Mammary epithelial cell (primary cell): Measurements from ENCODE around the gene FBLN5.

Experiments
- EZH2 ChIP-seq: IDR thresholded peaks from 2 replicates; pipeline ENCODE4 v1.6.1; 2012; ENCODE audit warnings: low read length, inconsistent platforms, borderline replicate concordance
- TF ChIP-seq, protein P1 (sequence below), 2 donors: IDR thresholded peaks in 1 of 2; conservative IDR thresholded peaks in 1 of 2; 2 replicates each; pipeline ENCODE4 v1.5.1; 2011 to 2012; ENCODE audit warnings: inconsistent platforms in 2 of 2, low read length in 2 of 2, mild to moderate bottlenecking in 2 of 2, control low read depth in 1 of 2, low read depth in 1 of 2; ENCODE audit not compliant: insufficient read depth in 1 of 2; ENCODE audit errors: extremely low read depth in 1 of 2

DNA sequence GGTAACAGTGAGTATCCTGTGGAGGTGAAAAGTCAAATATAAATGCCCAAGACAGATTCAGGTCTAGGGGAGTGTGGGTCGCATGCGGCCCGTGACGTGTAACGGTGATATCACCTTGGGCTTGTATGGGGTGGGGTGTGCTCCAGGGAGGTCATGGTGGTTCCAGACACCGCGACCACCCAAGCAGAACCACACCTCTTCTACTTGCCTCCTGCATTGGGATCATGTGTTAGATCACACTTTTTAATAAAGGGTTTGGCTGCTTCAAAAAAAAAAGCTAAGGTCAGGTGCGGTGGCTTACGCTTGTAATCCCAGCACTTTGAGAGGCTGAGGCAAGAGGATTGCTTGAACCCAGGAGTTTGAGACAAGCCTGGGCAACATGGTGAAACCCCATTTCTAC is 4.5 kb downstream of the FBLN5 start:
- TF ChIP-seq, protein P1, sequence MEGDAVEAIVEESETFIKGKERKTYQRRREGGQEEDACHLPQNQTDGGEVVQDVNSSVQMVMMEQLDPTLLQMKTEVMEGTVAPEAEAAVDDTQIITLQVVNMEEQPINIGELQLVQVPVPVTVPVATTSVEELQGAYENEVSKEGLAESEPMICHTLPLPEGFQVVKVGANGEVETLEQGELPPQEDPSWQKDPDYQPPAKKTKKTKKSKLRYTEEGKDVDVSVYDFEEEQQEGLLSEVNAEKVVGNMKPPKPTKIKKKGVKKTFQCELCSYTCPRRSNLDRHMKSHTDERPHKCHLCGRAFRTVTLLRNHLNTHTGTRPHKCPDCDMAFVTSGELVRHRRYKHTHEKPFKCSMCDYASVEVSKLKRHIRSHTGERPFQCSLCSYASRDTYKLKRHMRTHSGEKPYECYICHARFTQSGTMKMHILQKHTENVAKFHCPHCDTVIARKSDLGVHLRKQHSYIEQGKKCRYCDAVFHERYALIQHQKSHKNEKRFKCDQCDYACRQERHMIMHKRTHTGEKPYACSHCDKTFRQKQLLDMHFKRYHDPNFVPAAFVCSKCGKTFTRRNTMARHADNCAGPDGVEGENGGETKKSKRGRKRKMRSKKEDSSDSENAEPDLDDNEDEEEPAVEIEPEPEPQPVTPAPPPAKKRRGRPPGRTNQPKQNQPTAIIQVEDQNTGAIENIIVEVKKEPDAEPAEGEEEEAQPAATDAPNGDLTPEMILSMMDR (conservative IDR thresholded peaks at IDR 0.05 in 1 of 2, IDR thresholded peaks at IDR 0.05 in 1 of 2; ENCODE audit: extremely low read depth in 1 of 2, insufficient read depth in 1 of 2, low read depth in 1 of 2, low read length in 2 of 2): no peak
- TF ChIP-seq EZH2: no peak
